ENCODE data around the gene RNPEP.

RNPEP gene

DNA sequence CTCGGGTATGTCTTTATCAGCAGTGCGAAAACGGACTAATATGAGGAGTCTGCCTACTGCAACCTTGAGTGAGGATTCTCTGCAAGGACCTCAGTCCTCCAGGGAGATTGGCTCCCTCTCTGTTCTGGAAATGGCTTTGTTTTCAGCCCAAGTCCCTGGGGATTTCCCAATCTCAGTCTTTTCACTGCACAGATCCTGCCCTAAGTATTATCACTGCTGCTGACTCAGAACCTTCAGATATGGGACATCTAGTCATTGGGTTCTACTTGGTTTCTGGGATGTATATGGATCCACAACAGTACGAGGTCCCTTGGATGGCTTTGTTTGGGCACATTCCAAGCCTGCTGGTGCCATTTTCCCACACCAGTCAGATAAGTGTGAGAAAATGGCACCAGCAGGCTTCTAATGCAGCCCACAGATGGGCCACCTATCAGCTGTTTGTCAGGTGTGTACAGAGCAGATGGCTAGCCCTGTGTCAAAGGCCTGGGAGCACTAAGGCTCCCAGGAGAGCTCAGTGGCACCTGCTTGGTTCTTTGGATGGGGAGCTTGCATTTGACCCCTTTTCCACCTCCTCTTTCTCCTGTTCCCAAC, 55.4 kb downstream of the RNPEP start:
- peak; percentile 48 for DNase-seq (ENCODE audit: low read depth)

DNA sequence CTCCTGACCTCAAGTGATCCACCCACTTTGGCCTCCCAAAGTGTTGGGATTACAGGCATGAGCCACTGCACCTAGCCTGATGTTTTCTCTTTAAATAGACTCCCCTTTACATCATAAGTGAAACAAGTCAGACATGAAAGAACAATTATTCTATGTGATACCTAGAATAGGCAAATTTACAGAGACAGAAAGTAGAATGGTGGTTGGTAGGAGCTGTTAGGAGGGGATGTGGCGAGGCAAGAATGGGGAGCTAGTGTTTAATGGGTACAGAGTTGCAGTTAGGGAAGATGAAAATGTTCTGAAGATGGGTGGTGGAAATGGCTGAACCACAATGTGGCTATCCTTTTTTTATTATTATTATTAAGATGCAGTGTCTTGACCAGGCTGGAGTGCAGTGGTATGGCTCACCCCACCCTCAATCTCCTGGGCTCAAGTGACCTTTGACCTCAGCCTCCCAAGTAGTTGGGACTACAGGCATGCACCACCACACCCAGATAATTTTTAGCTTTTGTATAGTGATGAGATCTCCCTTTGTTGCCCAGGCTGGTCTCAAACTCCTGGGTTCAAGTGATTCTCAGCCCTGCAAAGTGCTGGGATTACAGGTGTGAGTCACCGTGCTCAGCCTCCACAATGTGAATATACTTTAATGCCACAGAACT, 56.4 kb downstream of the RNPEP start:
- TF ChIP-seq, protein P1, sequence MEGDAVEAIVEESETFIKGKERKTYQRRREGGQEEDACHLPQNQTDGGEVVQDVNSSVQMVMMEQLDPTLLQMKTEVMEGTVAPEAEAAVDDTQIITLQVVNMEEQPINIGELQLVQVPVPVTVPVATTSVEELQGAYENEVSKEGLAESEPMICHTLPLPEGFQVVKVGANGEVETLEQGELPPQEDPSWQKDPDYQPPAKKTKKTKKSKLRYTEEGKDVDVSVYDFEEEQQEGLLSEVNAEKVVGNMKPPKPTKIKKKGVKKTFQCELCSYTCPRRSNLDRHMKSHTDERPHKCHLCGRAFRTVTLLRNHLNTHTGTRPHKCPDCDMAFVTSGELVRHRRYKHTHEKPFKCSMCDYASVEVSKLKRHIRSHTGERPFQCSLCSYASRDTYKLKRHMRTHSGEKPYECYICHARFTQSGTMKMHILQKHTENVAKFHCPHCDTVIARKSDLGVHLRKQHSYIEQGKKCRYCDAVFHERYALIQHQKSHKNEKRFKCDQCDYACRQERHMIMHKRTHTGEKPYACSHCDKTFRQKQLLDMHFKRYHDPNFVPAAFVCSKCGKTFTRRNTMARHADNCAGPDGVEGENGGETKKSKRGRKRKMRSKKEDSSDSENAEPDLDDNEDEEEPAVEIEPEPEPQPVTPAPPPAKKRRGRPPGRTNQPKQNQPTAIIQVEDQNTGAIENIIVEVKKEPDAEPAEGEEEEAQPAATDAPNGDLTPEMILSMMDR (conservative IDR thresholded peaks at IDR 0.05; ENCODE audit: low read depth, low read length), result no peak
- no peak overlapping the region for H3K4me3 ChIP-seq (ENCODE audit: low read depth, low read length)
- DNase-seq (ENCODE audit: low read depth), result no peak

More for the DNA sequence above, 55.4 kb downstream of the RNPEP start:
- TF ChIP-seq, protein P1 (conservative IDR thresholded peaks at IDR 0.05; ENCODE audit: low read depth, low read length), result no peak
- H3K4me3 ChIP-seq (ENCODE audit: low read depth, low read length), result no peak overlapping the region

- no peak overlapping the region for H3K4me3 ChIP-seq (ENCODE audit: low read depth, low read length)
- TF ChIP-seq, protein P1 (conservative IDR thresholded peaks at IDR 0.05; ENCODE audit: low read depth, low read length), result no peak
- no peak for DNase-seq (ENCODE audit: low read depth)
Observed at GRCh38 chr1:202045705-202046104, 63.3 kb downstream of the RNPEP start.

- H3K4me3 ChIP-seq (ENCODE audit: low read depth, low read length), result no peak overlapping the region
- DNase-seq (ENCODE audit: low read depth), result no peak
- TF ChIP-seq, protein P1 (conservative IDR thresholded peaks at IDR 0.05; ENCODE audit: low read depth, low read length), result no peak
Observed at GRCh38 chr1:202046227-202046626, 63.8 kb downstream of the RNPEP start.

GRCh38 chr1:202046748-202047708, 64.6 kb downstream of the RNPEP start:
- TF ChIP-seq, protein P1 (conservative IDR thresholded peaks at IDR 0.05; ENCODE audit: low read depth, low read length), result no peak
- DNase-seq (ENCODE audit: low read depth), result no peak
- no peak overlapping the region for H3K4me3 ChIP-seq (ENCODE audit: low read depth, low read length)

DNA sequence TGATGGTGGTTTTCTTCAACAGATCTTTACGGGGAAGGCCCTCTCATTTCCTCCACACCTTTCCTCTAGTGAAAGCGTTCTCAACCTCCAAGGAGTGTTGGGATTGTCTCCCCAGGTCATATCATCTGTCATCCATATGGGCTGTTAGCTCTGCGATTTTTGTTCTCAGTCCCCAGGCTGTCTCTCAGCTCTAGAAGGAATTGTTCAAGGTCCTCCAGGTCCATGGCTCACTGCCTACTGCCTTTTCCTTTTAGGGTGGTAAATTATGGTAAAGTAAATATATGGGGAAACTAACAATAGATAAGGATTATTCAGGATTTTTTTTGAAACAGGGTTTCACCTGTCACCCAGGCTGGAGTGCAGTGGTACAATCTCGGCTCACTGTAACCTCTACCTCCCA, 65.5 kb downstream of the RNPEP start:
- no peak for DNase-seq (ENCODE audit: low read depth)
- TF ChIP-seq, protein P1 (conservative IDR thresholded peaks at IDR 0.05; ENCODE audit: low read depth, low read length), result no peak
- no peak overlapping the region for H3K4me3 ChIP-seq (ENCODE audit: low read depth, low read length)
